HCT116 (cell line): ENCODE data around the gene TNFRSF6B. TPM values are rescaled to one million over a fixed set of nuclear protein-coding genes. Genes with fewer than 3 reads are reported as not detected.

Experiments used
- ATAC-seq: fragments of 200-7000 bp; cut with Tn5 transposase; 2 replicates; pipeline ENCODE4 v1.9.1; 2020; ENCODE audit warnings: mild to moderate bottlenecking, moderate library complexity
- BruUV-seq: library from RNA; stranded (reverse); fragments of 400-500 nt; replicated peaks from 2 replicates; lab custom pipeline; 2021; lab: Mats Ljungman, UMichigan
- CTCF ChIA-PET: fragments of 300-600 bp; sonication (Branson Sonifier 250); formaldehyde crosslinking; loops from one replicate; lab custom pipeline; 2021; ENCODE audit warnings: antibody characterized with exemption; lab: Charles Lee
- POLR2A ChIA-PET: fragments of 300-600, 350-600 bp; sonication (Branson Sonifier 250); formaldehyde crosslinking; loops from one replicate; lab custom pipeline; 2021; ENCODE audit warnings: antibody characterized with exemption; lab: Charles Lee
- RAD21 ChIA-PET, 2 experiments: fragments of 300-600 bp; sonication (Branson Sonifier 250); formaldehyde crosslinking; loops; one replicate each; lab custom pipeline; 2023; ENCODE audit warnings: low total read pairs in 2 of 2; ENCODE audit not compliant: uncharacterized antibody in 2 of 2, unreplicated experiment in 2 of 2, low non-redundant PET in 1 of 2; lab: Charles Lee
- DNase-seq: peaks from one replicate; pipeline ENCODE4 v3.0.0-alpha.2; 2010; ENCODE audit warnings: low read depth, low spot score
- H2AFZ ChIP-seq: fragments of 200-600 bp; shearing (Covaris generic), sonication (generic); 2 replicates; pipeline ENCODE4 v1.6.1; 2017; ENCODE audit warnings: low read depth, mixed run types, mixed read lengths, antibody characterized with exemption, low read length; ENCODE audit not compliant: poor library complexity, severe bottlenecking
- H3K27ac ChIP-seq: 2 replicates; pipeline ENCODE4 v1.5.1; 2012; ENCODE audit warnings: low read depth, low read length
- H3K27me3 ChIP-seq: fragments of 200-600 bp; sonication (generic); 2 replicates; pipeline ENCODE4 v1.6.1; 2016; ENCODE audit warnings: mixed run types, low read length, mixed read lengths; ENCODE audit not compliant: insufficient read depth
- H3K36me3 ChIP-seq, 2 experiments: fragments of 200-500 bp in 1 of 2; fragments of 200-600 bp in 1 of 2; sonication (Bioruptor generic) in 1 of 2; sonication (generic) in 1 of 2; 2 replicates each; pipeline versions ENCODE4 v1.5.1 to v1.6.1; 2014 to 2016; ENCODE audit warnings: low read length in 2 of 2, inconsistent platforms in 1 of 2, mixed read lengths in 1 of 2, mixed run types in 1 of 2; ENCODE audit not compliant: insufficient read depth in 2 of 2, control insufficient read depth in 1 of 2
- H3K4me1 ChIP-seq, 2 experiments: fragments of 200-600 bp in 1 of 2; sonication (generic) in 1 of 2; 2 replicates each; pipeline versions ENCODE4 v1.5.1 to v1.6.1; 2012 to 2017; ENCODE audit warnings: low read length in 2 of 2, inconsistent platforms in 1 of 2, mild to moderate bottlenecking in 1 of 2, mixed read lengths in 1 of 2, mixed run types in 1 of 2, moderate library complexity in 1 of 2; ENCODE audit not compliant: insufficient read depth in 2 of 2, control insufficient read depth in 1 of 2
- H3K4me2 ChIP-seq: fragments of 200-600 bp; sonication (generic); 2 replicates; pipeline ENCODE4 v1.6.1; 2017; ENCODE audit warnings: mixed run types, low read length, mixed read lengths
- H3K4me3 ChIP-seq, 2 experiments: fragments of 200-600 bp in 1 of 2; sonication (generic) in 1 of 2; replicated peaks in 1 of 2; 2 replicates each; pipeline ENCODE4 v1.5.1; 2011 to 2016; ENCODE audit warnings: low read length in 2 of 2, control low read depth in 1 of 2, low read depth in 1 of 2, mild to moderate bottlenecking in 1 of 2, mixed read lengths in 1 of 2, mixed run types in 1 of 2
- H3K79me2 ChIP-seq: fragments of 200-600 bp; sonication (generic); 2 replicates; pipeline ENCODE4 v1.6.1; 2017; ENCODE audit warnings: mild to moderate bottlenecking, mixed run types, low read length, moderate library complexity, mixed read lengths; ENCODE audit not compliant: insufficient read depth
- H3K9ac ChIP-seq: fragments of 200-600 bp; sonication (generic); 2 replicates; pipeline ENCODE4 v1.6.1; 2016; ENCODE audit warnings: low read length, mixed read lengths
- H3K9me2 ChIP-seq: fragments of 200-600 bp; sonication (generic), shearing (Covaris generic); 2 replicates; pipeline ENCODE4 v1.6.1; 2017; ENCODE audit warnings: mixed run types, mild to moderate bottlenecking, moderate library complexity; ENCODE audit not compliant: insufficient read depth
- H3K9me3 ChIP-seq, 2 experiments: fragments of 200-500 bp in 1 of 2; fragments of 200-600 bp in 1 of 2; sonication (Bioruptor generic) in 1 of 2; sonication (generic) in 1 of 2; 2 replicates each; pipeline ENCODE4 v1.6.1; 2014 to 2017; ENCODE audit warnings: low read length in 2 of 2, mixed read lengths in 2 of 2, inconsistent platforms in 1 of 2, low read depth in 1 of 2, mild to moderate bottlenecking in 1 of 2, mixed run types in 1 of 2, moderate library complexity in 1 of 2; ENCODE audit not compliant: control insufficient read depth in 1 of 2, insufficient read depth in 1 of 2
- H4K20me1 ChIP-seq: fragments of 200-600 bp; sonication (generic), shearing (Covaris generic); 2 replicates; pipeline ENCODE4 v1.6.1; 2017; ENCODE audit warnings: mixed run types, mild to moderate bottlenecking, moderate library complexity; ENCODE audit not compliant: insufficient read depth
- ATF3 ChIP-seq: IDR thresholded peaks from 2 replicates; pipeline ENCODE4 v1.6.1; 2012
- CBX3 ChIP-seq: IDR thresholded peaks from 2 replicates; pipeline ENCODE4 v1.6.1; 2012; ENCODE audit warnings: low read depth
- CEBPB ChIP-seq: IDR thresholded peaks from 2 replicates; pipeline ENCODE4 v1.6.1; 2012; ENCODE audit warnings: low read depth
- CTCF ChIP-seq, 3 experiments: fragments of 200-600 bp in 1 of 3; sonication (generic) in 1 of 3; IDR thresholded peaks in 2 of 3; conservative IDR thresholded peaks in 1 of 3; 2 replicates each; pipeline ENCODE4 v1.5.1; 2012 to 2017; ENCODE audit warnings: low read depth in 2 of 3, low read length in 2 of 3, antibody characterized with exemption in 1 of 3, borderline replicate concordance in 1 of 3, control low read depth in 1 of 3, mild to moderate bottlenecking in 1 of 3, mixed read lengths in 1 of 3, mixed run types in 1 of 3, moderate library complexity in 1 of 3; ENCODE audit not compliant: insufficient read depth in 1 of 3
- EGR1 ChIP-seq: IDR thresholded peaks from 2 replicates; pipeline ENCODE4 v1.6.1; 2012; ENCODE audit warnings: low read depth
- ELF1 ChIP-seq: IDR thresholded peaks from 2 replicates; pipeline ENCODE4 v1.6.1; 2012; ENCODE audit warnings: low read depth, borderline replicate concordance
- EZH2 ChIP-seq: fragments of 200-600 bp; sonication (generic); IDR thresholded peaks from 2 replicates; pipeline ENCODE4 v1.6.1; 2017; ENCODE audit warnings: antibody characterized with exemption, mixed run types
- FOSL1 ChIP-seq: IDR thresholded peaks from 2 replicates; pipeline ENCODE4 v1.6.1; 2012; ENCODE audit warnings: low read depth
- MAX ChIP-seq: IDR thresholded peaks from 2 replicates; pipeline ENCODE4 v1.6.1; 2012
- POLR2AphosphoS5 ChIP-seq: IDR thresholded peaks from 2 replicates; pipeline ENCODE4 v1.6.1; 2011; ENCODE audit warnings: mild to moderate bottlenecking, low read depth, low read length, moderate library complexity
- REST ChIP-seq: IDR thresholded peaks from 2 replicates; pipeline ENCODE4 v1.6.1; 2012; ENCODE audit warnings: low read depth
- SP1 ChIP-seq: IDR thresholded peaks from 2 replicates; pipeline ENCODE4 v1.6.1; 2012; ENCODE audit warnings: low read depth
- SRF ChIP-seq: IDR thresholded peaks from 2 replicates; pipeline ENCODE4 v1.6.1; 2012; ENCODE audit warnings: low read depth
- TCF7L2 ChIP-seq: IDR thresholded peaks from 2 replicates; pipeline ENCODE4 v1.7.0; 2011; ENCODE audit warnings: borderline replicate concordance, inconsistent platforms; ENCODE audit not compliant: insufficient read depth, insufficient read length; ENCODE audit errors: extremely low read depth
- YY1 ChIP-seq: IDR thresholded peaks from 2 replicates; pipeline ENCODE4 v1.6.1; 2011; ENCODE audit warnings: low read length, low read depth, moderate library complexity, mild to moderate bottlenecking; ENCODE audit not compliant: insufficient replicate concordance; ENCODE audit errors: extremely low read depth
- ZBTB33 ChIP-seq: IDR thresholded peaks from 2 replicates; pipeline ENCODE4 v1.6.1; 2011; ENCODE audit warnings: mild to moderate bottlenecking, low read length, moderate library complexity; ENCODE audit not compliant: insufficient replicate concordance; ENCODE audit errors: extremely low read depth
- ZFX ChIP-seq: fragments of 450-650 bp; IDR thresholded peaks from 2 replicates; pipeline ENCODE4 v1.6.1; 2017
- ZNF274 ChIP-seq: fragments of 200-500 bp; sonication (Bioruptor generic); IDR thresholded peaks from 2 replicates; pipeline ENCODE4 v1.6.1; 2014; ENCODE audit warnings: mild to moderate bottlenecking, low read depth, low read length, inconsistent platforms
- intact Hi-C: fragments of 100-400 bp; cut with micrococcal nuclease; formaldehyde crosslinking; loops from 2 replicates; pipeline ENCODE4 v1.10.0; 2022
- total RNA-seq: library from RNA; stranded (reverse); gene quantifications from one replicate; pipeline ENCODE4 v1.2.1, GENCODE V29; 2021; ENCODE audit not compliant: unreplicated experiment

TNFRSF6B gene
- total RNA-seq, 1 experiment from 2014 or later, result 147 TPM

GRCh38 chr20:63678071-63678470 is 18.4 kb upstream of the TNFRSF6B start:
- POLR2A ChIA-PET, result no interaction called here
- H3K4me3 ChIP-seq, result no peak overlapping the region
- H4K20me1 ChIP-seq, result no peaks in the 10 kb centered on the region
- intact Hi-C loops, result no loop called here
- H3K9me2 ChIP-seq, result no peaks in the 10 kb centered on the region
- no TSS peak for BruUV-seq
- H3K4me1 ChIP-seq, result peaks cover 16 to 26% of the 10 kb centered on the region in 2 experiments
- TF ChIP-seq CEBPB, result no peak
- no peak for TF ChIP-seq EZH2
- no peak for TF ChIP-seq CTCF (IDR thresholded peaks at IDR 0.05 in 2 of 3, conservative IDR thresholded peaks at IDR 0.05 in 1 of 3; ENCODE audit: borderline replicate concordance in 1 of 3, insufficient read depth in 1 of 3, low read depth in 2 of 3, low read length in 2 of 3)
- TF ChIP-seq POLR2AphosphoS5, result no peak
- no peak for TF ChIP-seq ZNF274
- TF ChIP-seq ZBTB33, result no peak
- no peak for TF ChIP-seq ELF1
- TF ChIP-seq ZFX, result no peak
- TF ChIP-seq YY1, result no peak
- TF ChIP-seq SP1, result no peak
- no peak for TF ChIP-seq MAX
- TF ChIP-seq CBX3, result no peak
- TF ChIP-seq REST, result no peak
- no peak for TF ChIP-seq FOSL1
- TF ChIP-seq ATF3, result no peak
- no peak for TF ChIP-seq SRF
- TF ChIP-seq EGR1, result no peak
- no peak for TF ChIP-seq TCF7L2
- H3K79me2 ChIP-seq, result peaks cover 3% of the 10 kb centered on the region; the same call in 1 of the 2 replicates
- H3K9ac ChIP-seq, result no peak overlapping the region
- no peak for ATAC-seq
- RAD21 ChIA-PET, result no interaction called here
- H3K36me3 ChIP-seq, result peaks cover 4 to 5% of the 10 kb centered on the region in 2 experiments; a peak in 3 of 4 replicates
- CTCF ChIA-PET, result no interaction called here
- H3K9me3 ChIP-seq, result no peaks in the 10 kb centered on the region
- no peaks in the 10 kb centered on the region for H3K27me3 ChIP-seq
- no peak overlapping the region; the same call in 1 of the 2 replicates for H3K27ac ChIP-seq
- no peak overlapping the region for H3K4me2 ChIP-seq
- H2AFZ ChIP-seq, result no peak overlapping the region
- DNase-seq, result no peak
